ENCODE data around the gene IGF1R.

Gene IGF1R

GRCh38 chr15:98683831-98684230 lies 35.5 kb downstream of the IGF1R start:
- Histone ChIP-seq H3K4me1 (ENCODE audit: low read depth, poor library complexity, severe bottlenecking) (peaks cover 17% of the 10 kb centered on the region), H2AFZ (ENCODE audit: low read depth) (no peak overlapping the region), H3K79me2 (ENCODE audit: insufficient read depth, low read depth) (peaks cover 85% of the 10 kb centered on the region), H3K27me3 (ENCODE audit: insufficient read depth, low read depth) (no peaks in the 10 kb centered on the region), H4K20me1 (ENCODE audit: insufficient read depth) (no peaks in the 10 kb centered on the region), H3K36me3 (ENCODE audit: insufficient read depth) (no peaks in the 10 kb centered on the region), H3K4me2 (no peak overlapping the region), H3K27ac (no peak overlapping the region), H3K4me3 (IDR thresholded peaks at IDR 0.05; ENCODE audit: insufficient read depth, low read depth, low read length) (no peak overlapping the region), H3K9ac (no peak overlapping the region)
- no peak for TF ChIP-seq CTCF (conservative IDR thresholded peaks at IDR 0.05; ENCODE audit: low read depth, low read length)

GRCh38 chr15:98684436-98684835 lies 36.1 kb downstream of the IGF1R start:
- no peak overlapping the region for H2AFZ ChIP-seq (ENCODE audit: low read depth)
- no peak overlapping the region for H3K9ac ChIP-seq
- H3K79me2 ChIP-seq (ENCODE audit: insufficient read depth, low read depth): peaks cover 82% of the 10 kb centered on the region
- no peaks in the 10 kb centered on the region for H3K27me3 ChIP-seq (ENCODE audit: insufficient read depth, low read depth)
- H3K4me1 ChIP-seq (ENCODE audit: low read depth, poor library complexity, severe bottlenecking): peaks cover 18% of the 10 kb centered on the region
- H3K27ac ChIP-seq: no peak overlapping the region
- H4K20me1 ChIP-seq (ENCODE audit: insufficient read depth): no peaks in the 10 kb centered on the region
- no peak overlapping the region for H3K4me2 ChIP-seq
- H3K36me3 ChIP-seq (ENCODE audit: insufficient read depth): no peaks in the 10 kb centered on the region
- H3K4me3 ChIP-seq (IDR thresholded peaks at IDR 0.05; ENCODE audit: insufficient read depth, low read depth, low read length): no peak overlapping the region
- no peak for TF ChIP-seq CTCF (conservative IDR thresholded peaks at IDR 0.05; ENCODE audit: low read depth, low read length)

GRCh38 chr15:98684995-98685525 lies 36.7 kb downstream of the IGF1R start:
- Histone ChIP-seq H3K79me2 (ENCODE audit: insufficient read depth, low read depth) (peaks cover 84% of the 10 kb centered on the region), H4K20me1 (ENCODE audit: insufficient read depth) (no peaks in the 10 kb centered on the region), H3K36me3 (ENCODE audit: insufficient read depth) (no peaks in the 10 kb centered on the region)

GRCh38 chr15:98686983-98687382 lies 38.6 kb downstream of the IGF1R start:
- no peak overlapping the region for H3K27ac ChIP-seq
- H3K4me1 ChIP-seq (ENCODE audit: low read depth, poor library complexity, severe bottlenecking): peaks cover 36% of the 10 kb centered on the region
- peaks cover 84% of the 10 kb centered on the region for H3K79me2 ChIP-seq (ENCODE audit: insufficient read depth, low read depth)
- TF ChIP-seq CTCF (conservative IDR thresholded peaks at IDR 0.05; ENCODE audit: low read depth, low read length): no peak
- no peaks in the 10 kb centered on the region for H3K36me3 ChIP-seq (ENCODE audit: insufficient read depth)
- no peak overlapping the region for H3K4me2 ChIP-seq
- H3K9ac ChIP-seq: no peak overlapping the region
- H4K20me1 ChIP-seq (ENCODE audit: insufficient read depth): 0 out of 2 replicates have a peak, but pooled peaks cover 5% of the 10 kb centered on the region
- H3K4me3 ChIP-seq (IDR thresholded peaks at IDR 0.05; ENCODE audit: insufficient read depth, low read depth, low read length): no peak overlapping the region
- no peak overlapping the region for H2AFZ ChIP-seq (ENCODE audit: low read depth)
- no peaks in the 10 kb centered on the region for H3K27me3 ChIP-seq (ENCODE audit: insufficient read depth, low read depth)

More at GRCh38 chr15:98684995-98685525, 36.7 kb downstream of the IGF1R start:
- H3K4me2 ChIP-seq: no peak overlapping the region
- no peak overlapping the region for H3K9ac ChIP-seq
- no peak overlapping the region for H3K27ac ChIP-seq
- no peaks in the 10 kb centered on the region for H3K27me3 ChIP-seq (ENCODE audit: insufficient read depth, low read depth)
- peaks cover 24% of the 10 kb centered on the region for H3K4me1 ChIP-seq (ENCODE audit: low read depth, poor library complexity, severe bottlenecking)
- TF ChIP-seq CTCF (conservative IDR thresholded peaks at IDR 0.05; ENCODE audit: low read depth, low read length): no peak
- no peak overlapping the region for H3K4me3 ChIP-seq (IDR thresholded peaks at IDR 0.05; ENCODE audit: insufficient read depth, low read depth, low read length)
- no peak overlapping the region for H2AFZ ChIP-seq (ENCODE audit: low read depth)

Measured in KMS-11 (cell line).